Head of caudate nucleus (tissue), 42 donors: Measurements from ENCODE around the gene TRDN.

ENCODE experiments used
- DNase-seq, 42 donors: peaks; one replicate each; pipeline versions ENCODE4 v3.0.0 to v3.0.0-alpha.2; 2020 to 2021; ENCODE audit warnings: mixed read lengths in 7 of 42
- intact Hi-C: fragments of 100-400 bp; cut with DNase I; formaldehyde crosslinking; loops from one replicate; pipeline ENCODE4 v1.15.0; 2022

Gene TRDN

GRCh38 chr6:123636782-123637181 lies at the start of gene TRDN:
TRDN (minus strand) TSS chr6:123636950; CDS start chr6:123636775, 175 bp downstream.
- DNase-seq = no peak
- intact Hi-C loops = no loop called here

GRCh38 chr6:123681957-123682462 lies 45.3 kb upstream of the TRDN start:
- no peak for DNase-seq
- intact Hi-C loops = no loop called here

DNA sequence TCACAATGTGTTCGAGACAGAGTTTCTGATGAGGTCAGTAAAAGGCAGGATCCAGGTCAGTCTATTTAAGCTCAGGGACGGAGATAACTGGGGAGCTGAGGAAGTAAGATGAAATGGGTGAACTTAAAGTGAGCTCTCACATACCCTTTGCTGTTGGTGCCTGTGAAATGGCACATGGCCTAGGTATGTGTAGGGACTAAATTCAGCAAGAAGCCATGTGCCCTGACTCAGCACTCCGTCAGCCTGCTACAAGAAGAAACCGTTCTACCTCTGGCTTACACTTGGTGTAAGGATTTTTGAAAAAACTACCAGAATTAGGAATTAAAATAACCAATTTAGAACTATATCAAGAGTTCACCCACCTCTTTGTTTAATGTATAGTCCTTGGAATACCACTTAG lies 41.1 kb upstream of the TRDN start:
- no peak for DNase-seq
- intact Hi-C loops = no loop called here

DNA sequence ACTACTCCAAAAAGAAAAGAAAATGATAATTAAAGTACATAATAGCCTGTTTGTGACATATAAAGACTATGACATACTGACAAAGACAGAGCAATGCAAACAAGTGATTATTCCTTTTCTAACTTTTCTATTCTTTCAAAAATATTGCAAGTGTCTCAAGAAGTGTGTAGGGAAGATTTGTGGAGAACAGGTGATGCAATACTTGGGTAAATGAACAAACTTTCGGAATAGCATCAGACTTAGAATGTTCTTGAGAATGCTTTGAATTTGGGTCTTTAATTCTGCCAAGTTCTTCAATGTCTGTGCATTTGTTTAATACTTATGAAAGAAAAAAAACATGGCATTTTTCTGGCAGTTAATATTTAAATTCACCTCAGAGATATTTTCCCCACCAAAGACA lies 40.0 kb upstream of the TRDN start:
- DNase-seq = no peak

DNA sequence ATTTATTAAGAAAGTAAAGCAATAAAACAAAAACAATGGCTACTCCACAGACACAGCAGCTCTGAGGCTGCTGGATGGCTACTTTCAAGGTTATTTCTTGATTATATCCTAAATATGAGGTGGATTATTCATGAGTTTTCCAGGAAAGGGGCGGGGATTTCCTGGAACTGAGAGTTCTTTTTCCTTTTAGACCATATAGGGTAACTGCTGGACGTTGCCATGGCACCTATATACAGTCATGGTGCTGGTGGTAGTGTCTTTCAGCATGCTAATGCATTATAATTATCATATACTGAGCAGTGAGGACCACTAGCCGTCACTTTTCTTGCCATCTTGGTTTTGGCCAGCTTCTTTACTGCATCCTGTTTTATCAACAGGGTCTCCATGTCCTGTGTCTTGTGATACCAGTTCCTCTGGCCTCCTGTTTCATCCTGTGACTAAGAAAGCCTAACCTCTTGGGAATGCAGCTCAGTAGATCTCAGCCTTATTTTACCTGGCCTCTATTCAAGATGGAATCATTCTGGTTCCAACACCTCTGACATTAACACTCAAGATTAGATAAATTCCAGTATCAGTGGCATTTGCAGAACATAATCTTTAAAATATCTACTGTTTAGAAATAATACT lies 32.3 kb upstream of the TRDN start:
- no peak for DNase-seq
- intact Hi-C loops = no loop called here

More for the DNA sequence above, 40.0 kb upstream of the TRDN start:
- intact Hi-C loops = no loop called here

GRCh38 chr6:123668063-123668462 lies 31.3 kb upstream of the TRDN start:
- intact Hi-C loops = no loop called here
- no peak for DNase-seq

- intact Hi-C loops = no loop called here
- DNase-seq = no peak
These were observed 26.7 kb upstream of the TRDN start for GRCh38 chr6:123663436-123663835.

- intact Hi-C loops = no loop called here
- DNase-seq = no peak
These were observed 26.0 kb upstream of the TRDN start for GRCh38 chr6:123662757-123663156.

- intact Hi-C loops = no loop called here
- no peak for DNase-seq
These were observed 24.5 kb upstream of the TRDN start for GRCh38 chr6:123661105-123661891.

DNA sequence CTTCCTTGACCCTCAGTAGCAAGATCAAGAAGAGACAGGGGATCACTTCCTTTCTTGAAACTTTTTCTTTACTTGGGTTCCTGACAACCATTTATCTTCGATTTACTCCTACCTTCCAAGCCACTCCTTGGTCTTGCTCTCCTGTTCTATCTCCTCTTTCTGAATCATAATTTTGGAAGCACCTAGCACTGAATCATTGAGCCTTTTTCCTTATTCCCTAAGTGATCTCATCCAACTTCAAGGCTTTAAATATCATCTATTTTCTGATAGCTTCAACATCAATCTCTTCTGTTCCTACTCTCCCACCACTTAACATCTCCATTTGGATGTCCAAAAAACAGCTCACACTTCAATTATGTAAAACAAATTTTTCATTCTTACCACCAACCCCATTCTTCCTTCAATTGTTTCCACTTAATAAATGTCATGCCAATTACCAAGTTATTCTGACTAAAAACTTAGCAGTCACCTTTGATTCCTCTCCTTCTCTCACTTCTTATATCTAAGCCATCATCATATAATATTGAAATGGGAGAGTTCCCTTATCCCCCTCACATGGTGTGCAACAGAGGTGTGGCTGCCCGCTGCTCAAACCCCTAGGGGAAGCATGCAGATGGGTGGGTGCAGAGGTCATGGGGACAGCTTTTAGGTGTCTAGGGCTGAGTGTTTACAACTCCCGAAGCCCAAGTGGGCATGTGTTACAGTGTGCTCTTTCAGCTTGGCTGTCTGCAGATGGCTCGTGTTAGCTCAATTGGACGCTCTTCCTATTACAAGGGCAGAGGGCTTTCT lies 23.4 kb upstream of the TRDN start:
- DNase-seq = no peak
- intact Hi-C loops = no loop called here

DNA sequence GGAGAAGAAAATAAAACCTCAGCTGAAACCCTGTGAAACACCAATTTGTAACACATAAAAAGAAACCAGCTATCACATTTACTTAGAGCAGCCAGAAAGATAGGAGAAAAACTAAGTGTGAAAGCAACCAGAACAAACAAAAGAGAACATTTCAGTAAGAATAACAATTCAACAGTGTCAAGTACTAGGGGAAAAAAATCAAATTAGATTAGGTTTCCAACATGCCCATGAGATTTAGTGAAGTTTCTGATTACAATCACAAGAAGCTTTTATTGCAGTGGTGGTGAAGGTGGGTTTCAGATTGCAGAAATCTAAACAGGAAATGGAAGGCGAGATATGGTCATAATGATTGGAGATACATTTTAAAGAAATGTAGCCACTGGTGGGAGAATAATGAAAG lies 22.1 kb upstream of the TRDN start:
- intact Hi-C loops = no loop called here
- DNase-seq = no peak

DNA sequence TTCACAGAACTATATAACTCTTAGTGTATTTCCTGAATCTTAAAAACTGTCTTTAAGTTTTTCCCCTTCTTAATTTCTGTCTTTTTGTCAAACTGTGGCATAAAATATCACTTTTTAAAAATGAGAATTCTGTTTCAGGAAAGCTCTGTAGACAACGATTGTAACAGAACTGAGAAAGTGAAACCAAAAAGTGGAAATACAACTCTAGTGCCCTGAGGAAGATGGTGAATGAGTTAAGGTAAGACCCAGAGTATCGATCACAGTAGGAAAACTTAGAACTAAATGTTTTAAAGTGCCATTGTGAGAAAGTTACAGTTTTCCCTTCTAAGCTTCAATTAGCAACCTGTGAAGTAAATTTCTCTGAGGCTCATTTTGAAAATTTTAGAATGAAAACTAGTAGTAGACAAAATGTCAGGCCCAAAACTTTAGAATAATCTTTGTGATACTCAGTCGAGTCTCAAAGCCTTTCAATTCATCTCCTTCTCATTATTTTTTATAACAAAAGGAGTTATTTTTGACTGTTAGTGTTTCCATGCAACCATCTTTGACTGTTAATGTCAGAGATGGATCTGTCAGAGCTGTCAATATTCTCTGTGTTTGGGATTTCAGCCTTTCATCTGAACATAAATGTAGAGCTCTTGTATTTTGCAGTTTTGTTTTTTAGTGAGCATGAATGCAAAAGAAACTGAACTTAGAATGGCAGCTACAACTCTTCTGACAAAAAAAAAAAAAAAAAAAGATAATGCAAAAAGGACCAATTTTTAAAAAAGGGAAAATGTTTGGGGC lies 19.0 kb upstream of the TRDN start:
- intact Hi-C loops = no loop called here
- no peak for DNase-seq

GRCh38 chr6:123648723-123649122 lies 12.0 kb upstream of the TRDN start:
- intact Hi-C loops = no loop called here
- no peak for DNase-seq

DNA sequence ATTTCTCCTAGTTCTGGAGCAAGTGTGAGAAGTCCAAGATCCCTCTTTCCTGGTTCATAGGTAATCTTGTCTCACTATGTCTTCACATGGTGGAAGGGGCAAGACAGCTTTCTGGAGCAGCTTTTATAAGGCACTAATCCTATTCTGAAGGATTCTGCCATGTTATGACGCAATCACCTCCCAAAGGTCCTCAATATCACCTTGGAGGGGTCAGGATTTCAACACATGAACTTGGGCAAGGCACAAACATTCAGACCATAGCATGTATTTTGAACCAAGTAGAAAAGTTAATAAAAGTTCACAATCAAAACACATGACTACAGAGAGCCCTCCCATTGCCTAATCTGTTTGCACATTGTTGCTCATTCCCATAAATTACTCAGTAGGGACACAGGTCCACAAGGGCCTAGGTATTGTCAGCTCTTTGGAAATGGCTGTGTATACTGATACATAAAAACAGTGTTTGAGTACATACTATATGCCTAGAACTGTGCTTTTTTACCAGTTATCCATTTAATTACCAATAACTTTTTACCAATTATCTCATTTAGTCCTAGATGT lies 11.3 kb upstream of the TRDN start:
- no peak for DNase-seq
- intact Hi-C loops = no loop called here

GRCh38 chr6:123641497-123641896 lies 4.7 kb upstream of the TRDN start:
- intact Hi-C loops = no loop called here
- DNase-seq = no peak

DNA sequence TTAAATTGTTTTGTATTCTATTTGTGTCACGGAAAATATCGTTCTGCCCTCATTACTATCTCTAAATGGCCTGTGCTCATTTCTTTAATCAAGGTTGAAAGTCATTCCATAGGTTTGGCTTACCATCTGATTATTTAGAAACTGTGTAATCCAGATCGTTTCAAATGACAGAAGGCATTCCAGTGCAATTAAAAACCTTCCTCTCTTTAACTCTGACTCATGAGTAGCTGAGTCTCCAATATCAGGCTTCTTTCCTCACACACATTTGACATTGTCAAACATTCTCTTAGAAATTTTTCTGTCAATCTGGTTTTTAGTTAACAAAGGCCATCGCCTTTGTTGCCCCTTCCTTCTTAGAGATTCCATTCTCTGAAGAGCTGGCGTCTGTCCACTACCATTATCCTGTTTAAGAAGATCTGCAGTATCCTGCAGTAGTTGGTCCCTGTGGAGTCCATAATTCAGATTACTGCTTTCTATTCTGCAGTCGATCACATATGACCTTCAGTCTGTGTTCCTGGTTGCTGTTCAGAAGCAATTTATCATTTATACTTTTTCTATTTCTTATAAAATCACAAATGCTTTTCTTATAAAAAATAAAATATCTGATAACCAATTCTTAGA lies 3.9 kb upstream of the TRDN start:
- DNase-seq = no peak
- intact Hi-C loops = no loop called here

- intact Hi-C loops = no loop called here
- DNase-seq = no peak
These were observed 2.1 kb upstream of the TRDN start for GRCh38 chr6:123638865-123639264.

GRCh38 chr6:123636282-123636681 lies 468 bp downstream of the TRDN start:
- DNase-seq = no peak
- intact Hi-C loops = no loop called here

DNA sequence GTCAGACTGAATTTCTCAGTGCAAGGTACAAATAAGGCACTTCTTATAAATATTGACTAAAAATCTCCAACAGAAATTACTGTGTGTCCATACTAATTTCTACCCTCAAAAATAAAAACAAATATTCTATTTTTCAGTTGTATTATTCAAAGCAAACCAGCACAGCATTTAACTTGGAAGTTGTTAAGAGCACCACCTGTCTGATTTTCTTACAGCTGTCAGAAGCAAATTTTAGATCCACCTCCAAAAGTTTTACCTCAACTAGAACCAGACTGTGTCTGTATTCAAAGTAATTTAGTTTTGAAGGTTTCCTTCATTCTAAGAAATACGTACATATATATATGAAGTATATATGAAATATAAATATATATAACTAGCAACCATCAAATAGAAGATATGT lies 1.2 kb downstream of the TRDN start:
- intact Hi-C loops = no loop called here

More for the DNA sequence above, 1.2 kb downstream of the TRDN start:
- DNase-seq = no peak
